GM18909 (cell line): ENCODE measurements around the gene OPHN1.

Experiments
- ATAC-seq: cut with Tn5 transposase; IDR thresholded peaks from one replicate; pipeline ENCODE4 v1.9.1; 2021; ENCODE audit warnings: mild to moderate bottlenecking; ENCODE audit not compliant: unreplicated experiment, poor library complexity

OPHN1 gene

DNA sequence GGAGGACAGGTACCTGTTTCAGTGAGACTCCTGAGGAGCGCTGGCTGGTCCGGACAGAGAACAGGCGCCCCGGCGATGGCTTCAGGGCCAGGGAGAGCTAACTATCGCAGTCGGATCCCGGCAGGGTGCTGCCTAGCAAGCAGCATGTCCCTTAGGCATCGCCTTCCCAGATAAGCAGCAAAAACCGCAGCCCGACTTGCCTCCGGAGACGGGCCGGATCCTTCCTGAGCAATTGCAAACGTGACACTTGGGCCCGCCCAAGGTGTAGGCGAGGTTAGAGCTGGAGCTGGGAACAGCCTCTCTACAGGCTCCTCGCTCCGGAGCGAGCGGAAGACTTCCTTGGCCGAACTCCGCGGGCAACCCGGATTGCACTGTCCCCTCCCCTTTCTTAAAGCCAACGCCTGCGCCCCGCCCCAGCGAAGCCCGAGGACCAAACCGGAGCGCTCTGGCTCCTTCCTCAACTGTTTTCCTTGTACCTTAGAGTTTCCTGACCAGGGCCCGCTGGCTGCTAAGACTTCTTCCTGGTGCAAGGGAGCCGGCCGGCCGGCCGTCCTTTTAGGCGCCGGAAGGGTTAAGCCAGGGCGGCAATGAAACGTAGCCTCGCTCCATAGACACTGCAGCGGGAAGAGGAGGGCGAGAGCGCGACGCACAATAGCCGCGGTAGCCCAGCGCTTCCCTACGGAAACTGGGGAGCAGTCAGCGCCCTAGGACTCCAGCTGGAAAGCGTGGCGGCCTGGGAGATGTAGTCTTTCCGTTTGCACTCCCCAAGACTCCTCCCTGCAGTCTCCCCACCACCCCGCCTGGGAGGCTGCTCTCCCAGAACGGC lies at the start of gene OPHN1:
TSS of gene OPHN1 (minus strand) at position 341 of the 826 bp plus-strand sequence. CDS start 475 bp downstream, outside the sequence.
- peak; percentile 45 for ATAC-seq

DNA sequence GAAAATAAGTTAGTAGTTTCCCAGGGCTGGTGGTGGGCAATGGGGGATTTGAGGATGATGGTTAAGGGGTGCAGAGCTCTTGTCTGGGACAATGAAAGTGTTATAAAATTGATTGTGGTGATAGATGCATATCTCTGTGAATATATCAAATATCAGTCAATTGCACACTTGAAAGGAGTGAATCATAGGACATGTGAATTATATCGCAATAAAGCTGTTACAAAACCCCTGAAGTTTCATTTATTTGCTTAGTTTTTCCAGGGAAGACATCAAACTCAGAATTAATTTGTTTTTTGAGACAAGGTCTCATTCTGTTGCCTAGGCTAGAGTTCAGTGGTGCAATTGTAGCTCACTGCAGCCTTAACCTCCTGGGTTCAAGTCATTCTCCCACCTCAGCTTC lies 47.7 kb upstream of the OPHN1 start:
- no peak for ATAC-seq

DNA sequence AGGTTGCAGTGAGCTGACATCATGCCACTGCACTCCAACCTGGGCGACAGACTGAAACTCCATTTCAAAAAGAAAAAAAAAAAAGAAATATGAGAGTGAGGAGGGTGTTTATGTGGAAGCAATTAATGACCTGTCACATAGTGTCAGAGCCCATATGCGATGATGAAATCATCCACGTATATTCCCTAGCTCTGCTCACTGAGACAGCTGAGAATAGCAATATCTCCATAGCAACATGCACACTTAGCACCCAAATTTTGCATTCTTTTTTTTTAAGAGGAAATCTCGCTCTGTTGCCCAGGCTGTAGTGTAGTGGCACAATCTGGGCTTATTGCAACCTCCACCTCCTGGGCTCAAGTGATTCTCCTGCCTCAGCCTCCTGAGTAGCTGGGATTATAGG lies 31.5 kb upstream of the OPHN1 start:
- no peak for ATAC-seq

DNA sequence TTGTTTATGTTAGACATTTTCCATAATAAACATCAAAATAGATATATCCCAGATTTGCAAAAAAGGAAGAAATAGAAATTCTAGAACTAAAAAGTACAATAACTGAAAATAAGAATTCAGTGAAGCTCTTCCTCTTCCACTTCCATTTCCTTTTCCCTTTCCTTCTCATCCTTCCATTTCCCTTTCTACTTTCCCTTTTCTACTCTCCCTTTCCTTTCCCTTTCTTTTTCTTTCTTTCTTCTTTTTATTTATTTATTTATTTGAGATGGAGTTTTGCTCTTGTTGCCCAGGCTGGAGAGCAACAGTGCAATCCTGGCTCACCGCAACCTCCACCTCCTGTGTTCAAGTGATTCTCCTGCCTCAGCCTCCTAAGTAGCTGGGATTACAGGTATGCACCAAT lies 30.6 kb upstream of the OPHN1 start:
- no peak for ATAC-seq

GRCh38 chrX:68462653-68463052 lies 29.4 kb upstream of the OPHN1 start:
- ATAC-seq = peak; percentile 78

DNA sequence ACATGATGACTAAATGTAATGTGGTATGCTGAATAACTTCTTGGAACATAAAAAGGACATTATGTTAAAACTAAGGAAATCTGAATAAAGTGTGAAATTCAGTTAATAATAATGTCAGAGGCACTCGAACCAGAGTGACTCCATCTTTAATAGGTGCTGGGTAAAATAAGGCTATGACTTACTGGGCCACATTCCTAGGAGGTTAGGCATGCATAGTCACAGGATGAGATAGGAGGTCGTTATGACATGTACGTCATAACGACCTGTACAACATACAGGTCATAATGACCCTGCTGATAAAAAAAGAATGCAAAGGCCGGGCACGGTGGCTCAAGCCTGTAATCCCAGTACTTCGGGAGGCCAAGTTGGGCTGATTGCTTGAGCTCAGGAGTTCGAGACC lies 28.9 kb upstream of the OPHN1 start:
- no peak for ATAC-seq

- ATAC-seq = no peak
Measured at GRCh38 chrX:68461576-68461975, 28.3 kb upstream of the OPHN1 start.

DNA sequence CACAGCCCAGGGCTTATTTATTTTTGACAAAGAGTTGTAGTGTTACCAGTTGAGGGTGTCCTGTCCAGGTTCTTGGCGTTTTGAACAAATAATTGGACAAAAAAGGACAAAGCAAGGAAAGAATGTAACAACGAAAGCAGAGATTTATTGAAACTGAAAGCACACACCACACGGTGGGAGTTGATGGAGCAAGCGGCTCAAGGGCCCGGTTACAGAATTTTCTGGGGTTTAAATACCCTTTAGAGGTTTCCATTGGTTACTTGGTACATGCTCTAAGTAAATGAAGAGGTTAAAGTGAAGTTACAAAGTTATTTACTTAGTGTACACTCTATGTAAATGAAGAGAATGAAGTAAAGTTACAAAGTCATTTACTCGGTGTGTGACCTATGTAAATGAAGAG lies 27.8 kb upstream of the OPHN1 start:
- no peak for ATAC-seq

DNA sequence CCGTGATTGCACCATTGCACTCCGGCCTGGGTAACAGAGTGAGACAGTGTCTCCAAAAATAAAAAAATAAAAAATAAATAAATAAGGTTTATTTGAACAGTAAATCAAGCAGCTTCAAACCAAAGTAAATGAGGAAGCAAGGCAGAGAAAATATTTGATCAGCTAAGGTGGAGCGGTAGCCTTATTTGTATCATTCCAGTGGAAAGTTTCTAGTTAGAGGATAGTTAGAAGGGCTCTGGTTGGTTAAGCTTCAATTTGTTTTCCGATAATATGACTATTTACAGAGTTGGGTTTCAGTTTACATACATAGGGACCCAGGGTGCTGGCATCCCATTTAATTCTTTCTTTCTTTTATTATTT lies 21.8 kb upstream of the OPHN1 start:
- no peak for ATAC-seq

- no peak for ATAC-seq
Measured at GRCh38 chrX:68454476-68455150, 21.3 kb upstream of the OPHN1 start.

DNA sequence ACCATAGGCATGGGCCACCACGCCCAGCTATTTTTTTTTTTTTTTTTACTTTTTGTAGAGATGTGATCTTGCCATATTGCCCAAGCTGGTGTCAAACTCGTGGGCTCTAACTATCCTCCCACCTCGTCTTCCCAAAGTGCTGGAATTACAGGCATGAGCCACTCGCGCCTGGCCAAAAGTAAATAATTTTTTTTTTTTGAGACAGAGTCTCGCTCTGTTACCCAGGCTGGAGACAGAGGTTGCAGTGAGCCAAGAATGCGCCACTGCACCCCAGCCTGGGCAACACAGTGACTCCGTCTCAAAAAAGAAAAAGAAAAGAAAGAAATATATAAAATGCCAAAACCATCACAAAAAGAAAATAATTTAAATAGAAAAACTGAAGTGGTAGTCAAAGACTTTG lies 18.4 kb upstream of the OPHN1 start:
- no peak for ATAC-seq

DNA sequence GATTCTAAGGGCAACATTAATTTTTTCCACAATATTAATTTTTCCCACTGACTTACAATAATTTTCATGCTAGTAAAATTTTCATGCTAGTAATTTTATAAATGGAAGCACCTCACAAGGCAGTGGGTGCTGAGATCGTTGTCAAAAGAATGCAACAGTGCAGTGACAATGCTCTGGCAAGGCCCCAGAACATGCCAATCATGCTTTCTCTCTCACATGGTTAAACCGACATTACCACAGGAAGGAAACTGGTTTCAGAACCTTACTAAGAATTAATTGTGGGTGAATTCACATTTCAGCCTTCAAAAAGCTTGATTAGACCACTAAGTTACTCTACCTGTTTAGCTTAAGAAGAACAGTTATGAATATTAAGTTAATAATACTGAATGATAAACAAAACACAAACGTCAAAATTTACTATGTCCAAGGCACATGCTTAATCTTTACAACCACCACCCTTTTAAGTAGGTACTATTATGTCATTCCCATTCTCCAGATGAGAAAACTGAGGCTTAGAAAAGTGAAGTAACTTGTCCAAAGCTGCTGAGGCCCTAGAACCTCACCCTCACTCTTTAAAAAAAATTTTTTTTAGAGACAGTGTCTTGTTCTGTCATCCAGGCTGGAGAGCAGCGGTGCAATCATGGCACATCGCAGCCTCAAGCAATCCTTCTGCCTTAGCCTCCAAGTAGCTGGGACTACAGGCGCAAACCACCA lies 10.0 kb upstream of the OPHN1 start:
- ATAC-seq = peak; percentile 85

GRCh38 chrX:68440940-68441339 lies 7.6 kb upstream of the OPHN1 start:
- ATAC-seq = no peak

- no peak for ATAC-seq
Measured at GRCh38 chrX:68440442-68440841, 7.1 kb upstream of the OPHN1 start.

DNA sequence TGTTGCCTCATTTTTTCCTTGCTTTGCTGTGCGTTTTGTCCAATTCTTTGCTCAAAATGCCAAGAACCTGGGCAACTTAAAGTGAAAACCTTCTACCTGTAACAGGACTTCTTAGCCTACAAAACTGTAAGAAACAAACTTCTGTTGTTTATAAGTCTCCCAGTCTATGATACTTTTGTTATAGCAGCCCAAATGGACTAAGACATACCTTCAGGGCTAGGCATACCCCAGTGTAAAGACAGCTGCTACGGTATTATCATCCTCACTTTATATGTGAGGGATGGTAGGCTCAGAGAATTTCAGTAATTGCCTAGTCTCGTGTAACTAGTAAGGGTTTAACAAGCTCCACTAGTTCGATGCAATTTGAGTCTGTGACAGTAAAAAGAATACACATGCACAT lies 6.0 kb upstream of the OPHN1 start:
- no peak for ATAC-seq

- no peak for ATAC-seq
Measured at GRCh38 chrX:68438575-68438974, 5.3 kb upstream of the OPHN1 start.

GRCh38 chrX:68433981-68434299 lies 645 bp upstream of the OPHN1 start:
- no peak for ATAC-seq

DNA sequence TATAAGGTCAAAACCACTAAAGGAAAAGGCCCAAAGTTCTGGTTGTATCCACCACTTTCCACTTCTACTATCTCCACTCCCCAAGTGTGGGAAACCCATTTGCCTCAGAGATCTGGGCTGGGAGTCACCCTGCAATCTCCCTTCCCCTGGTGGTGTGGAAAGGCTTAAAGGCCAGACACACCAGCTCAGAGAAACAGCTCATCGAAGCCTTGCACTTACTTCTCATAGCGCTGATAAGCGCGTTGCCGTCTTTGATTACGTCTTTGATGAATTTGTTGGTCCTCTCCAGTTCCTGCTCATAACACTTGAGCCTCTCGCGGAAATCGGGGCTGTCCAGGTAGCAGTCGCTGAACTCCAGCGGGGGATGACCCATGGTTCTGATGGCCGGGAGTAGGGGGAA lies 647 bp downstream of the OPHN1 start:
- no peak for ATAC-seq

GRCh38 chrX:68431836-68432235 lies 1.5 kb downstream of the OPHN1 start:
- ATAC-seq = no peak

DNA sequence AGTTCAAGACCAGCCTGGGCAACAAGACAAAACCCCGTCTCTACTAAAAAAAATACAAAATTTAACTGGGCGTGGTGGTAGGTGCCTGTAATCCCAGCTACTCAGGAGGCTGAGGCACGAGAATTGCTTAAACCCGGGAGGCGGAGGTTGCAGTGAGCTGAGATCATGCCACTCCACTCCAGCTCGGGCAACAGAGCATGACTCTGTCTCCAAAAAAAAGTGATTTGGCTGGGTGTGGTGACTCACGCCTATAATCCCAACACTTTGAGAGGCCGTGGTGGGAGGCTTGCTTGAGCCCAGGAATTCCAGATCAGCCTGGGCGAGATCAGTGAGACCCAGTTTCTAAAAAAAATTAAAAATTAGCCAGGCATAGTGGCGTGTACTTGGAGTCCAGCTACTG lies 4.1 kb downstream of the OPHN1 start:
- no peak for ATAC-seq

GRCh38 chrX:68428431-68428830 lies 4.9 kb downstream of the OPHN1 start:
- ATAC-seq = no peak
